Measurements from ENCODE around the gene LYPLA2.

GRCh38 chr1:23825762-23826522 lies 35.0 kb downstream of the LYPLA2 start:
- TF ChIP-seq CTCF (conservative IDR thresholded peaks at IDR 0.05; ENCODE audit: low read depth, low read length) (no peak), USF2 (IDR thresholded peaks at IDR 0.05; ENCODE audit: low read depth, low read length) (no peak), RCOR1 (IDR thresholded peaks at IDR 0.05; ENCODE audit: insufficient replicate concordance, low read length) (no peak), POLR2A (IDR thresholded peaks at IDR 0.05; ENCODE audit: low read depth, low read length) (no peak), CEBPB (IDR thresholded peaks at IDR 0.05; ENCODE audit: low read depth, low read length) (no peak)

All from IMR-90 (cell line).